ENCODE measurements around the gene WDFY2.

- TF ChIP-seq, protein P1, sequence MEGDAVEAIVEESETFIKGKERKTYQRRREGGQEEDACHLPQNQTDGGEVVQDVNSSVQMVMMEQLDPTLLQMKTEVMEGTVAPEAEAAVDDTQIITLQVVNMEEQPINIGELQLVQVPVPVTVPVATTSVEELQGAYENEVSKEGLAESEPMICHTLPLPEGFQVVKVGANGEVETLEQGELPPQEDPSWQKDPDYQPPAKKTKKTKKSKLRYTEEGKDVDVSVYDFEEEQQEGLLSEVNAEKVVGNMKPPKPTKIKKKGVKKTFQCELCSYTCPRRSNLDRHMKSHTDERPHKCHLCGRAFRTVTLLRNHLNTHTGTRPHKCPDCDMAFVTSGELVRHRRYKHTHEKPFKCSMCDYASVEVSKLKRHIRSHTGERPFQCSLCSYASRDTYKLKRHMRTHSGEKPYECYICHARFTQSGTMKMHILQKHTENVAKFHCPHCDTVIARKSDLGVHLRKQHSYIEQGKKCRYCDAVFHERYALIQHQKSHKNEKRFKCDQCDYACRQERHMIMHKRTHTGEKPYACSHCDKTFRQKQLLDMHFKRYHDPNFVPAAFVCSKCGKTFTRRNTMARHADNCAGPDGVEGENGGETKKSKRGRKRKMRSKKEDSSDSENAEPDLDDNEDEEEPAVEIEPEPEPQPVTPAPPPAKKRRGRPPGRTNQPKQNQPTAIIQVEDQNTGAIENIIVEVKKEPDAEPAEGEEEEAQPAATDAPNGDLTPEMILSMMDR (conservative IDR thresholded peaks at IDR 0.05; ENCODE audit: low read depth in 2 of 2), result no peak
- TF ChIP-seq EZH2phosphoT487 (IDR thresholded peaks at IDR 0.05; ENCODE audit: unreplicated experiment) (no peak), EZH2 (IDR thresholded peaks at IDR 0.05; ENCODE audit: low read depth, unreplicated experiment) (no peak), REST (IDR thresholded peaks at IDR 0.05; ENCODE audit: unreplicated experiment) (no peak), ZNF114 (CRISPR knock-in tag; IDR thresholded peaks at IDR 0.05) (no peak), JUNB (IDR thresholded peaks at IDR 0.05; ENCODE audit: unreplicated experiment) (no peak), POLR2AphosphoS5 (IDR thresholded peaks at IDR 0.05; ENCODE audit: low read depth) (no peak)
Measured at GRCh38 chr13:51734786-51735185, 150.5 kb downstream of the WDFY2 start.
